GM19455 (cell line): ENCODE measurements around the gene ERC1.
"Not testable (repeated sequence)": the region's sequence is repeated elsewhere in the genome, so short reads cannot be mapped to it uniquely, and the experiment has no call there.

Experiments used
- ATAC-seq: cut with Tn5 transposase; IDR thresholded peaks from one replicate; pipeline ENCODE4 v1.9.1; 2021; ENCODE audit not compliant: unreplicated experiment

ERC1 gene

GRCh38 chr12:1179128-1179527, 188.1 kb downstream of the ERC1 start:
- ATAC-seq, result no peak

DNA sequence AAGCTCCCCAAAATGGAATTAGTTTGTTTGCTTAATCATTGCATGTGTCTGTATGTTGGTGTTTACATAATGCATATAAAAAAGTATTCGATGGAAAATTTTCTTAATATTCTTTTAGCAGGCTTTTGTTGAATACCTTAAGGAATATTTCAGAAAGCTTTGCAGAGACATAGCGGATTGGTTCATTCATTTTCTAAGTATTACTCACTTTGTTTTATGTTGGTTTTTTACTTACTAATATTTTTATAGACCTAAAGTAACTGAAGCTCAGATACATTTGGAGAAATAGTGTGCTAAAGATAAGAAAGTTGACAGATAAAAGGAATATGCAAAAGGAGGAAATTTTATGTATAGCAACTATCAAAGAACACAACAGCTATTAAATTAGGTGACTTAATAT, 191.0 kb downstream of the ERC1 start:
- no peak for ATAC-seq

DNA sequence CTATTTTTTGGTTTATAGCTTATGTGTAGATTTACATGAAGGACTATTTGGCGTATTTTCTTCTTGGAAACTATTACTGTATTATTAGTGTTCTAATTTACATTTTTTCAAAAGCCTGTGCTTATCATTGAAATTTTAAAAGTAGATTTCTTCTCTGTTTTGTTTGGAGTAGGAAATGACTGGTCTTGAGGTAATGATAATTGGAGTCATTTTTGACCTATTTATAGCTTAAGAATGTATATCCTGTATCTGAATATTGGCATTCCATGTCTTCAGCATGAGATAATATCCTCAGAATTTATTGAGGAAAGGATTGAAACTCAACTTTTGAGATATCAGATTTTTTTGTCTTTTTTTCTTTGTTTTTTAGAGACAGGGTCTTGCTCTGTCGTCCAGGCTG, 193.4 kb downstream of the ERC1 start:
- no peak for ATAC-seq

DNA sequence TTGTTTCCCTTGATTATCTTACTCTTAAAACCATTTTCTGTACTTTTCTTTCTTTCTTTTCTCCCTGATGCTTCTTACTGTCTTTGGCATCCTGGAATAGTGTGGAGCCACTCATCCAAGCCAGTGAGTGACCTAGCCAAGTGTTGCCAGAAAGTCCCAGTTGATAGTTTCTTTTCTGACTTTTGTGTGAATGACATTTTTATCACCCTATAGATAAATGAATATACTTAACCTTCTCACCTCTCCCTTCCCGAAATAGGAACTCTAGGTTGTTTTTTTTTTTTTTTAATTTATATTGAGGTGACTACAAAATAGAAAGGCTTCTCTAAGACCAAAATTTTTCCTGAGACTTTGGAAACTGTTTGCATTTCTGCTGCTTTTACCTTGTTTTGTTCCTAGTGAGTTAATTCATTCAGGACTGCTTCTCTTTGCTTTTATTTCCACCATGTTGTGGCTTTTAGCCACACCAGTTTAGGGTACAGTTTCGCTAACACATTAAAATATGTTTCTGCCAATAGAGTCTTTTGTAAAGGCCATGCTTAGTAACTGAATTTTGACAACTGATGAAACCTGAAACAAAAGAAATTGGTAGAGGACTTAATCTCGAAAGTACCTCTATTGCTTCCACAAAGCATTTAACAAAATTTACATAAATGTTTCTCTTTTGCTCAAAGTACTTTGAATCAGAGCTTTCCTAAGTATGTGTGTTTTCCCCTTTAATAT, 194.6 kb downstream of the ERC1 start:
- ATAC-seq, result peak; percentile 59

GRCh38 chr12:1186298-1186697, 195.3 kb downstream of the ERC1 start:
- no peak for ATAC-seq

- ATAC-seq, result no peak
Observed at GRCh38 chr12:1188016-1188415, 197.0 kb downstream of the ERC1 start.

GRCh38 chr12:1189163-1189562, 198.1 kb downstream of the ERC1 start:
- ATAC-seq, result no peak

GRCh38 chr12:1195513-1195912, 204.5 kb downstream of the ERC1 start:
- ATAC-seq, result no peak

- no peak for ATAC-seq
Observed at GRCh38 chr12:1197264-1198018, 206.4 kb downstream of the ERC1 start.

GRCh38 chr12:1198854-1199253, 207.8 kb downstream of the ERC1 start:
- ATAC-seq, result not testable (repeated sequence)

DNA sequence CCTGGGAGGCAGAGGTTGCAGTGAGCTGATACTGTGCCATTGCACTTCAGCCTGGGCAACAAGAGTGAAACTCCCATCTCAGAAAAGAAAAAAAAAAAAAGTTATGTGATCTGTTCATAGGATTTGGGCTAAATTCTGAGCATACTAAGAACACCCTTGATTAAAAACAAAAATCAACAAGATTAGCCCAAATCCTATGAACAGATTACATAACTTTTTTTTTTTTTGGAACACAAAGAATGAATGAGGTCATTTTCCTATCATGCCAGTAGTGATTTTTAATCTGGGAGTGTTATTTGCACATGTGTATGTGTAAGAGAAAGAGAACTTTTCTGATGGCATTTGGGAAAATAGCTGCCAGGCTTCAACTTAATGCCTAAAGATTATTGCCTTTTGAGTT, 208.7 kb downstream of the ERC1 start:
- ATAC-seq, result no peak

- no peak for ATAC-seq
Observed at GRCh38 chr12:1201030-1201429, 210.0 kb downstream of the ERC1 start.

GRCh38 chr12:1201886-1202285, 210.9 kb downstream of the ERC1 start:
- ATAC-seq, result no peak

GRCh38 chr12:1203735-1204019, 212.7 kb downstream of the ERC1 start:
- no peak for ATAC-seq

GRCh38 chr12:1204581-1205121, 213.6 kb downstream of the ERC1 start:
- ATAC-seq, result peak; percentile 84

- ATAC-seq, result no peak
Observed at GRCh38 chr12:1205512-1206060, 214.6 kb downstream of the ERC1 start.

GRCh38 chr12:1206118-1206734, 215.2 kb downstream of the ERC1 start:
- no peak for ATAC-seq

GRCh38 chr12:1207276-1207675, 216.3 kb downstream of the ERC1 start:
- ATAC-seq, result no peak

- not testable (repeated sequence) for ATAC-seq
Observed at GRCh38 chr12:1208719-1209118, 217.7 kb downstream of the ERC1 start.

DNA sequence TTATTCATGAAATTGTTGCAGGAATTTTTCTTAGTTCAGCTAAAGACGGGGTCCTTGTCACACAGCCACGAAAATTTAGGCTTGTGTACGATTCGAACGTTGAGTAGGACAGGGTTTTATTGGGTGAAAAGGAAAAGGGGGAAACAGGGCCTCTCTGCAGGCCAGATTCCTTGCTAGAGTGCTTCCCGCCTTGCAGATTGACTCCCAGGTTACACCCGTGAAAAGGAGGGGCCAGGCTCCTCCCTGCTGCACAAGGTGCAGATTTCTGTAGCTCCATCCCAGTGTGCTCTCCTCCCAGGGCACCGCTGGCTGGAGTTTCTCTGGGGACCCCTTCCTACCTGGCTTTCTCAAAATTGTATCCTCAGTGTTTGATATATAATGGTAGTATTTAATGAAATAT, 221.5 kb downstream of the ERC1 start:
- ATAC-seq, result no peak

DNA sequence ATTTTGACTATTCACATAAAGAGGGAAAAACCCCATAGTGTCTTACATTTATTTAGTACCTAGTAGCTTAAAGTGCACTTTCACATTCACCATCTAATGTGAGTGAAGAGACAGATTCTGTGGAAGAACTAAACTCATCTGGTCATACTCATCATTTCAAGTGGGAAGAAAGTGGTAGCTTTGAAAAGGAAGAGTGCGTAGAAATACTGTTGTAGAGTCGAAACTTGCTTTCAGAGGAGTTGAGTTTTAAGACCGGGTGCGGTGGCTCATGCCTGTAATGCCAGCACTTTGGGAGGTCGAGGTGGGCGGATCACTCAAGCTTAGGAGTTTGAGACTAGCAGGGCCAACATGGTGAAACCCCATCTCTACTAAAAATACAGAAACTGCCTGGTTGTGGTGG, 222.2 kb downstream of the ERC1 start:
- ATAC-seq, result no peak
